Fibroblast of lung (primary cell): ENCODE data around the gene ASNSD1. TPM values are rescaled to one million over a fixed set of nuclear protein-coding genes. Genes with fewer than 3 reads are reported as not detected.

Source experiments
- DNase-seq, 2 donors: peaks; one replicate each; pipeline versions ENCODE4 v3.0.0 to v3.0.0-alpha.2; 2010; ENCODE audit warnings: low read depth in 2 of 2
- H2AFZ ChIP-seq: 2 replicates; pipeline ENCODE4 v1.5.1; 2012; ENCODE audit warnings: low read length, control low read depth, inconsistent platforms
- H3K27ac ChIP-seq: 2 replicates; pipeline ENCODE4 v1.5.1; 2011; ENCODE audit warnings: low read length, control low read depth; ENCODE audit not compliant: insufficient read depth
- H3K27me3 ChIP-seq: 2 replicates; pipeline ENCODE4 v1.5.1; 2011; ENCODE audit warnings: mild to moderate bottlenecking, low read length; ENCODE audit not compliant: control insufficient read depth, insufficient read depth
- H3K36me3 ChIP-seq: 2 replicates; pipeline ENCODE4 v1.5.1; 2011; ENCODE audit warnings: low read length; ENCODE audit not compliant: control insufficient read depth, insufficient read depth
- H3K4me1 ChIP-seq: 2 replicates; pipeline ENCODE4 v1.5.1; 2011; ENCODE audit warnings: low read length; ENCODE audit not compliant: control insufficient read depth, insufficient read depth; ENCODE audit errors: extremely low read depth
- H3K4me2 ChIP-seq: 2 replicates; pipeline ENCODE4 v1.5.1; 2011; ENCODE audit warnings: low read length, control low read depth; ENCODE audit not compliant: insufficient read depth; ENCODE audit errors: extremely low read depth
- H3K4me3 ChIP-seq, 4 experiments: fragments of 200-600 bp in 1 of 4; sonication (generic) in 1 of 4; replicated peaks in 1 of 4; 2 replicates each; pipeline ENCODE4 v1.5.1; 2011 to 2016; ENCODE audit warnings: low read length in 4 of 4, low read depth in 3 of 4, mild to moderate bottlenecking in 3 of 4, control low read depth in 2 of 4, inconsistent platforms in 1 of 4, mixed read lengths in 1 of 4; ENCODE audit not compliant: insufficient read depth in 1 of 4; ENCODE audit errors: control extremely low read depth in 1 of 4
- H3K79me2 ChIP-seq: 2 replicates; pipeline ENCODE4 v1.5.1; 2012; ENCODE audit warnings: mild to moderate bottlenecking, low read length, inconsistent platforms; ENCODE audit not compliant: control insufficient read depth, insufficient read depth
- H3K9ac ChIP-seq: 2 replicates; pipeline ENCODE4 v1.5.1; 2011; ENCODE audit warnings: mild to moderate bottlenecking, low read length, control low read depth; ENCODE audit not compliant: insufficient read depth
- H3K9me3 ChIP-seq: 2 replicates; pipeline ENCODE4 v1.5.1; 2012; ENCODE audit warnings: low read depth, low read length; ENCODE audit not compliant: control insufficient read depth, insufficient read depth
- H4K20me1 ChIP-seq: 2 replicates; pipeline ENCODE4 v1.5.1; 2011; ENCODE audit warnings: low read length; ENCODE audit not compliant: control insufficient read depth, insufficient read depth; ENCODE audit errors: extremely low read depth
- CTCF ChIP-seq, 2 donors: IDR thresholded peaks in 1 of 2; conservative IDR thresholded peaks in 1 of 2; 1 replicate in 1 of 2; 2 replicates in 1 of 2; pipeline ENCODE4 v1.5.1; 2011 to 2012; ENCODE audit warnings: low read length in 2 of 2, control low read depth in 1 of 2, inconsistent platforms in 1 of 2, low read depth in 1 of 2, mild to moderate bottlenecking in 1 of 2
- EZH2 ChIP-seq: IDR thresholded peaks from 2 replicates; pipeline ENCODE4 v1.5.1; 2012; ENCODE audit warnings: low read length, control low read depth, mild to moderate bottlenecking; ENCODE audit errors: missing control alignments
- polyA plus RNA-seq, 2 donors: library from polyadenylated mRNA; depleted of rRNA in 1 of 2; stranded (reverse) in 1 of 2; unstranded in 1 of 2; fragments of >200 nt; gene quantifications; 2 replicates each; pipeline ENCODE4 v1.2.1, GENCODE V29; 2011 to 2012; ENCODE audit warnings: missing spikeins in 1 of 2
- total RNA-seq: library from RNA; depleted of rRNA; stranded (reverse); fragments of >200 nt; gene quantifications from 2 replicates; pipeline ENCODE4 v1.2.1, GENCODE V29; 2014

Gene ASNSD1
- total and polyA plus RNA-seq, 2 donors (not counting 1 experiment from before 2014, with no cell fraction given) = 63.9 to 70.4 TPM

DNA sequence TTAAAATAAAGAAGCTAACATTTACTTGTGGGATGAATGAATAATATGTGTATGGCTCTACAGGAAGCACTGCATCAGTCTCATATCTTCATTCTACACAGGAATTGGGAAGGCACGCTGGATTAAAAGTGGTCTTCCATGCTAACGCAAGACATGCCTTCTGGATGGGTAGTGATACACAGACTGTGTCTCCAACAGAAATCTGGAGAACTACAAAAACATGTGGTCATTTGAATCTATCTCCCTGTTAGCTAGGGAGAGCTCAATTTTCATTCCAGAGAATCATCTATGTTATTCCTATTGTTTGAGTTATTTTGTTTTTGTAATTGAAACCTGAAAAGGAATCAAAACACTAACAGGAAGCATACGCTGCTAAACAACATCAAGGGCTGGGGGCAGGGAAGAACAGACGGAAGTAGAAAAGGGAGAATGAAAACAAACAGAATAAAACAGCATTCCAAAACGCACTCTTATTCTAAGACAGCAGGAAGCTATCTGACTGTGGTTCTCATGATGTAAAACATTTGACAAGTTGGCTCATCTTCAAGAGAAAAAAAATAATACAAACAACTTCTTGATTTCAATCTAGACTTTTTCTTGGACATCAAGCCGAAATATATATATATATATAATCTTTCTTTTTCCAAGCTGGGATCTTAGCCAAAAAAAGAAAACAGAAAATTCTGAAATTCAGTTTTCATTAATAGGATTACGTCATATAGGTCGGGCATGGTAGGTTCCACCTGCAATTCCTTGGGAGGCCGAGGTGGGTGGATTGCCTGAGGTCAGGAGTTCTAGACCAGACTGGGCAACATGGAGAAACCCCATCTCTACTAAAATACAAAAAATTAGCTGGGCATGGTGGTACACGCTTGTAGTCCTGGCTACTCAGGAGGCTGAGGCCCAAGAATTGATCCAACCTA is 31.5 kb upstream of the ASNSD1 start:
- DNase-seq = peak in 1 of 2 donors; percentile 73
- Histone ChIP-seq H3K27ac (no peak overlapping the region), H3K9ac (no peak overlapping the region), H3K4me3 (no peak overlapping the region), H3K27me3 (no peaks in the 10 kb centered on the region), H3K4me1 (no peaks in the 10 kb centered on the region), H3K9me3 (no peaks in the 10 kb centered on the region), H3K4me2 (no peak overlapping the region), H3K36me3 (no peaks in the 10 kb centered on the region), H3K79me2 (no peaks in the 10 kb centered on the region), H2AFZ (peak overlapping the region; percentile 52), H4K20me1 (no peaks in the 10 kb centered on the region)
- TF ChIP-seq EZH2 = no peak
- no peak for TF ChIP-seq CTCF (conservative IDR thresholded peaks at IDR 0.05 in 1 of 2, IDR thresholded peaks at IDR 0.05 in 1 of 2; ENCODE audit: low read depth in 1 of 2, low read length in 2 of 2)

GRCh38 chr2:189631849-189632248 is 29.4 kb upstream of the ASNSD1 start:
- H3K36me3 ChIP-seq = no peaks in the 10 kb centered on the region
- DNase-seq = peak in 1 of 2 donors; percentile 21

More at GRCh38 chr2:189631849-189632248, 29.4 kb upstream of the ASNSD1 start:
- TF ChIP-seq EZH2 = no peak
- no peak for TF ChIP-seq CTCF (conservative IDR thresholded peaks at IDR 0.05 in 1 of 2, IDR thresholded peaks at IDR 0.05 in 1 of 2; ENCODE audit: low read depth in 1 of 2, low read length in 2 of 2)
- Histone ChIP-seq H3K27me3 (no peaks in the 10 kb centered on the region), H3K9me3 (no peaks in the 10 kb centered on the region), H2AFZ (no peak overlapping the region), H3K4me2 (no peak overlapping the region), H3K79me2 (no peaks in the 10 kb centered on the region), H4K20me1 (no peaks in the 10 kb centered on the region), H3K4me1 (no peaks in the 10 kb centered on the region), H3K27ac (no peak overlapping the region), H3K9ac (no peak overlapping the region), H3K4me3 (no peak overlapping the region)
